ENCODE data around the gene ALOX12.
"Not testable (repeated sequence)": the region's sequence is repeated elsewhere in the genome, so short reads cannot be mapped to it uniquely, and the experiment has no call there.

Gene ALOX12, protein sequence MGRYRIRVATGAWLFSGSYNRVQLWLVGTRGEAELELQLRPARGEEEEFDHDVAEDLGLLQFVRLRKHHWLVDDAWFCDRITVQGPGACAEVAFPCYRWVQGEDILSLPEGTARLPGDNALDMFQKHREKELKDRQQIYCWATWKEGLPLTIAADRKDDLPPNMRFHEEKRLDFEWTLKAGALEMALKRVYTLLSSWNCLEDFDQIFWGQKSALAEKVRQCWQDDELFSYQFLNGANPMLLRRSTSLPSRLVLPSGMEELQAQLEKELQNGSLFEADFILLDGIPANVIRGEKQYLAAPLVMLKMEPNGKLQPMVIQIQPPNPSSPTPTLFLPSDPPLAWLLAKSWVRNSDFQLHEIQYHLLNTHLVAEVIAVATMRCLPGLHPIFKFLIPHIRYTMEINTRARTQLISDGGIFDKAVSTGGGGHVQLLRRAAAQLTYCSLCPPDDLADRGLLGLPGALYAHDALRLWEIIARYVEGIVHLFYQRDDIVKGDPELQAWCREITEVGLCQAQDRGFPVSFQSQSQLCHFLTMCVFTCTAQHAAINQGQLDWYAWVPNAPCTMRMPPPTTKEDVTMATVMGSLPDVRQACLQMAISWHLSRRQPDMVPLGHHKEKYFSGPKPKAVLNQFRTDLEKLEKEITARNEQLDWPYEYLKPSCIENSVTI

GRCh38 chr17:6995500-6996255, at the start of gene ALOX12:
ALOX12 (plus strand) TSS chr17:6996049; CDS start chr17:6996118, 69 bp downstream.
- no peak for DNase-seq

DNA sequence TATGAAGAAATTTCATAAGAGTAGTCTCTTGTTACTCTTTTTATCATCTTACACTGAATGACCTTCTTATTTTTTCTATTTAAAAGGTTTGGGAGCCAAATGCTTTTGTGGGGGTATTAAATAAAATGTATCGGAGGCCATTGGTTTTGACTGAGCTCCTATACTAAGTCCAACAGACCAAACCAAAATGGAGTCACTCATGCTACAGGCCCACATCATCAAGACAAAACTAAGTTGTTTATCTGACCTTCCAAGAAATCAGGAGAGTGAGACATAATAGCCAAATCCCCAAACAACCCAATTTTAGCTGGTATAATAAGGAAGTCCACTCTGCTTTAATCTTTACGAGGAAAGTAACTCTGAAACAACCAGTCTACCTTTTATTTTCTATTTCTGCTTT, 48.1 kb upstream of the ALOX12 start:
- no peak for DNase-seq

DNA sequence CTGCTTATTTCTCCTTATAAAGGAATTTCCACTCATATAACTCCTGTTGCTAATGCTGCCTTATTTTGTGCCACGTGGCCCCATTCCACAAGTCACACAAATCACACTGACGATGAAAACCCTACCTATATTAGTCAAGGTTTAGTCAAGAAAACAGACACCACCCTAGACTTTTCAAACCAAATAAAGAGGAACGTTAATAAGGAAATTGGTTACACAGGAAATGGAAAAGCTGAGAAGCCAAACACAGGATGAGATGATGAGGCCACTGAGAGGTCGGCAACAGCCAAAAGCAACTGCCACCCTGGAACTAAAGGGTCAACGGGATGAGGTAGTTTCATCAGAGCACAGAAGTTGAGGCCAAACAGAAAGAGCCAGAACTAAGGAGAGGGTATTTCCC, 47.3 kb upstream of the ALOX12 start:
- DNase-seq = no peak

DNA sequence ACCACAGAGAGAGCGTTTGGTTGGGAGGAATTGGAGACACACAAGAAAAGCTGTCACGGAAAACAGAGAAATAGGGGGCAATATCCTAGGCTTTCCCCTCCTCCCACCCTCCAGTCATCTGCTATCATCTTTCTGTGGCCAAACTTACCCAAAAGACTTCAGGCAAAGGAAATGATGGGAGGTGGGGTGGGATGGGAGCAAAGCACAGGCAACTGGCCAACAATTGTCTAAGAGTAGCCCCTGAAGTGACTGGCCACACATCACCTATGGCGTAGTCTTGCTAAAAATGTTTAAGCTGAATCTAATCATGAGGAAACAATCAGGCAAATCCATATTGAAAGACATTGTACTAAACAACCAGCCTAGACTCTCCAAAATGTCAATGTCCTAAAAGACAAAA, 46.9 kb upstream of the ALOX12 start:
- DNase-seq = no peak

GRCh38 chr17:6950938-6951337, 44.9 kb upstream of the ALOX12 start:
- not testable (repeated sequence) for DNase-seq

- DNase-seq = no peak
Observed at GRCh38 chr17:6953689-6954088, 42.2 kb upstream of the ALOX12 start.

- no peak for DNase-seq
Observed at GRCh38 chr17:6959700-6960099, 36.1 kb upstream of the ALOX12 start.

DNA sequence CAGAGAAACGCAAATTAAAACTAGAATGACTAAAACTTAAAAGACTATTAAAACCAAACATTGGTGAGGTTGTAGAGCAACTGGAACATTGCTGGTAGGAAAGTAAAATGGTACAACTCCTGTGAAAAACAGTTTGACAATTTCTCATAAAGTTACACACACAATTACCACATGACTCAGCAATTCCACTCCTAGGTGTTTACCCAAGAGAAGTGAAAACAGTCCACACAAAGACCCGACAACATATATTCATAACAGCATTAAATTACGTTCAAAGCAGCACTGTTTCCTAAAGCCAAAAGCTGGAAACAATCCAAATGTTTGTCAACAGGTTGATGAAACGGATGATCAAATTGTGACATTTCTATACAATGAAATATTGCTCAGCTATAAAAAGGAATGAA, 26.5 kb upstream of the ALOX12 start:
- no peak for DNase-seq

DNA sequence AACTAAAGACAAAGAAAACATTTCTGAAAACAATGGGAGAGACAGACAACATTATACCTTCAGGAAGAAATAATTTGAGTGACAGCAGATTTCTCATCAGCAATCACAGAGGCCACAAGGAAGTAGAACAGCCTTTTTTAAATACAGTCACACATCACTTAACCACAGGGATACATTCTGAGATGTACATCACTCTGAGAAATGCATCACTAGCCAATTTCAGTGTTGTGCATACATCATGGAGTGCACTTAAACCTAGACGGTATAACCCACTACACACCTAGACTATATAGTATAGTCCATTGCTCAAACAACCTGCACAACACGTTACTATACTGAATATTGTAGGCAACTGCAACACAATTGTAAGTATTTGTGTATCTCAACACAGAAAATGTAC, 24.9 kb upstream of the ALOX12 start:
- DNase-seq = no peak

- not testable (repeated sequence) for DNase-seq
Observed at GRCh38 chr17:6979440-6979839, 16.4 kb upstream of the ALOX12 start.

DNA sequence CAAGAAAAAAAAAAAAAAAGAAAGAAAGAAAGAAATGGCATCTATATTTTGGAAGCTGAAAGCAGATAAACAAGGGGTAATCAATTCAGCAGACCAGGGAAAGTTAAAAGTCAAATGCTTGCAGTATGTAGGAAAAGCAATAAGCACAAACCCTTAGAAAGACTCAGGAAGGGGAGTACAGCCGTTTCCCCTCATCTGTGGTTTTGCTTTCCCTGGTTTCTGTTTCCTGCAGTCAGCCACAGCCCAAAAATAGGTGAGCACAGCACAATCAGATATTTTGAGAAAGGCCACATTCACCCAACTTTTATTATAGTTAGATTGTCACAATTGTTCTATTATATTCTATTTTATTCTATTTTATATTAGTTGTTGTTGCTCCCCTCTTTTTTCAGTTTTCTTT, 14.4 kb upstream of the ALOX12 start:
- no peak for DNase-seq

GRCh38 chr17:6985266-6985665, 10.6 kb upstream of the ALOX12 start:
- no peak for DNase-seq

DNA sequence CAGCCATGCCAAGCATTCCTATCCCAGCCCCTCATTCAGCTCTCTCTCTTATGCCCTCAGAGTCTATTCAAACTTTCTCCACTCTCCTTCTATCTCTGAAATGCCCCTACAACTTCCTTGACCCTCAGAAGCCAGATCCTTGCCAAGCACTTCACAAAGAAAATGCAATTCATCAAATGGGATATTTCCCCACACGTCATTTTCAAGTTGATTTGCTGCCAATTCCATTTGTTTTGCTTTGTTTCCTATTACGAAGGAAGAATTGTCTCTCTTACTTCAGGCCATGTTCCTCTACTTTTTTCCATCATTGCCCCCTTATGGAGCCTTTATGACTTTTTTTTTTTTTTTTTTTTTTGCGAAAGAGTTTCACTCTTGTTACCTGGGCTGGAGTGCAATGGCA, 9.2 kb upstream of the ALOX12 start:
- no peak for DNase-seq

DNA sequence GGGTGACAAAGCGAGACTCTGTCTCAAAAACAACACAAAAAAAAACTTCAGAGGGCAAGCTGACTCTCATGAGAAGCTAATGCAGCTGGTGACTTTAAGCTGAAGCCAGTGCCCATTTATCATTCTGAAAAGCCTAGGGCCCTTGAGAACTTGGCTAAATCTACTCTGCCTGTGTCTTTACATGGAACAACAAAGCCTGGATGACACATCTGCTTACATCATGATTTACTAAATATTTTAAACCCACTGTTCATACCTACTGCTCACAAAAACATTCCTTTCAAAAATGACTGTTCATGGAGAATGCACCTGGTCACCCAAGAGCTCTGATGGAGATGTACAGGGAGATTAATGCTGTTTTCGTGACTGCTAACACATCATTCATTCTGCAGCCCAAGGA, 6.1 kb upstream of the ALOX12 start:
- no peak for DNase-seq

DNA sequence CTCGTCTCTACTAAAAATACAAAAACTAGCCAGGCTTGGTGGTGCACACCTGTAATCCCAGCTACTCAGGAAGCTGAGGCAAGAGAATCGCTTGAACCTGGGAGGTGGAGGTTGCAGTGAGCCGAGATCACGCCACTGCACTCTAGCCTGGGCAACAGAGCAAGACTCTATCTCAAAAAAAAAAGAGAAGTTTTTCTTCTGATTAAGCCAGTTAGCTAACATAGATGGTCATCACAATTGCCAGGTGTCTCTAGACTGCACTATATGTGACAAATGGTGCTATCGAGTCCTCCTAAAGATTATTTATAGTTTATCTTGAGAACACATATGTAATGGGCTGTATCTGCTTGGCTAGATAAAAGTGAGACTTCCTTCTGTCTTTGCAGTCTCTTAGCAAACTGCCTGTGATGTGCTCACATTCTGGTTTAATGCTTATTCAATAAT, 2.2 kb upstream of the ALOX12 start:
- not testable (repeated sequence) for DNase-seq

GRCh38 chr17:6994118-6994598, 1.7 kb upstream of the ALOX12 start:
- DNase-seq = no peak

DNA sequence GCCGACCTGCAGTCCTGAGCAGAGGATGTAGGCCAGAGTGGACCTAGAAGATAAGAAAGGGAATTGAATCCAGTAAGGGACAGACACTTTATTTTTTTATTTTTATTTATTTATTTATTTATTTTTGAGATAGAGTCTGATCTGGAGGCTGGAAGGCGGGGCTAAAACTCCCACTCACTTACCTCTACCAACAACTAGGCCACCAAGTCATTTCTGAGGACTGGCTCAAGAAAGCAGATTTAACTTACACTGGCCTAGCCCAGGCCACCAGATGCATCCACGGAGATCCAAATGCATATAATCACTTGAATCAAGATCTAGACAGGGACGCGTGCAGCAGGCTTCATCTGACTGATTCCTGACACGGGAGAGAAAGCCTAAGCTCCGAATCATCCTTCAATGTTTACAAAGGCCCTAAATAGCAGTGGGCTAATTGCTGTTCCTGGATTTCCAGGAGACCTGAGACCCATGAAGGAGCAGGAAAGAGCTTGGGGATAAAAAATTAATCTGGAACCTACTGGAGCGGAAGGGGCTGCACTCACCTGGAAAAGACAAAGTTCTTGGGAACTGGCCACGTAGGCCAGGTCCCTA, 1.1 kb upstream of the ALOX12 start:
- DNase-seq = no peak

DNA sequence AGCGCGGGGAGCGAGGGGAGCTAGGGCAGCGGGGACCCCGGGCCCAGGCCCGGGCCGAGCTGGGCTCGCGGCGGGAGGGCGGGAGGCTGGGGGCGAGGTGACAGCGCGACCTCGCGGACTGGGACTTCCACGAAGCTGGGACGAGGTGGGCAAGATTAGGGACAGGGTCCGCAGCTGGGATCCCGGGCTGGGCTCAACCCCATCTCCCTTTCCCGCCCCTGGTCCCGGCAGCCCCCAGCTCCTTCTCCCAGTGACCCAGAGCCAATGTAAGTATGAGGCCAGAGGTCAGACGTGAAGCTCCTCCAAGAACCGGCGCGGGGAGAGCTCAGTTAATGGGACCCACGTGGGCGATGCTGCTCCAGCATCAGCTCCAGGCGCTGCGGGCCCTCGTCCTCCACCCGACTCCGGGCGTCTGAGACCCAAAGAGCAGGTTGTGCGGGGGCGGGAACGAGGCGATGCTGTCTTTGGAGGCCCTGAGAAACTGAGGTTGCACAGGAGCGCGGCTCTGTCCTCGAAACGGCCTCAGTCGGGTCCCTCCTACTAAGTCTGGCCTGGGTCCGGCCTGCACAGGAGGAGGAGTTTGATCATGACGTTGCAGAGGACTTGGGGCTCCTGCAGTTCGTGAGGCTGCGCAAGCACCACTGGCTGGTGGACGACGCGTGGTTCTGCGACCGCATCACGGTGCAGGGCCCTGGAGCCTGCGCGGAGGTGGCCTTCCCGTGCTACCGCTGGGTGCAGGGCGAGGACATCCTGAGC, 585 bp downstream of the ALOX12 start:
- DNase-seq = no peak

GRCh38 chr17:6997171-6997570, 1.3 kb downstream of the ALOX12 start:
- no peak for DNase-seq

GRCh38 chr17:6998855-6999508, 3.1 kb downstream of the ALOX12 start:
- no peak for DNase-seq

GRCh38 chr17:7001318-7001961, 5.6 kb downstream of the ALOX12 start:
- DNase-seq = no peak
